HUES6 (cell line): ENCODE results near the gene TRAP1.

Source experiments
- H3K27ac ChIP-seq: 2 replicates; pipeline ENCODE4 v1.7.0; 2013; ENCODE audit warnings: low read depth, mild to moderate bottlenecking, low read length, inconsistent platforms
- H3K27me3 ChIP-seq: 2 replicates; pipeline ENCODE4 v1.6.1; 2013; ENCODE audit warnings: low read length; ENCODE audit not compliant: control insufficient read depth, insufficient read depth
- H3K36me3 ChIP-seq: 2 replicates; pipeline ENCODE4 v1.6.1; 2013; ENCODE audit warnings: low read length; ENCODE audit not compliant: control insufficient read depth, insufficient read depth
- H3K4me1 ChIP-seq: 2 replicates; pipeline ENCODE4 v1.6.1; 2013; ENCODE audit warnings: low read length; ENCODE audit not compliant: control insufficient read depth, insufficient read depth
- H3K4me3 ChIP-seq: 2 replicates; pipeline ENCODE4 v1.5.1; 2013; ENCODE audit warnings: low read depth, low read length
- H3K9ac ChIP-seq: one replicate; pipeline ENCODE4 v1.6.1; 2013; ENCODE audit warnings: mild to moderate bottlenecking, low read length
- H3K9me3 ChIP-seq: 2 replicates; pipeline ENCODE4 v1.6.1; 2013; ENCODE audit warnings: low read depth, low read length; ENCODE audit not compliant: control insufficient read depth, insufficient read depth

TRAP1 gene

GRCh38 chr16:3637371-3637923 lies 79.9 kb downstream of the TRAP1 start:
- peak overlapping the region; percentile 65 for H3K9ac ChIP-seq
- H3K27ac ChIP-seq: peak overlapping the region; percentile 48; the same call in 1 of the 2 replicates
- H3K4me3 ChIP-seq: no peak overlapping the region
- H3K27me3 ChIP-seq: no peaks in the 10 kb centered on the region
- H3K36me3 ChIP-seq: no peaks in the 10 kb centered on the region
- no peaks in the 10 kb centered on the region for H3K9me3 ChIP-seq
- H3K4me1 ChIP-seq: peaks cover 33% of the 10 kb centered on the region

GRCh38 chr16:3625911-3626732 lies 91.2 kb downstream of the TRAP1 start:
- Histone ChIP-seq H3K36me3 (no peaks in the 10 kb centered on the region), H3K9me3 (no peaks in the 10 kb centered on the region), H3K4me1 (no peaks in the 10 kb centered on the region; the same call in 1 of the 2 replicates), H3K27ac (no peak overlapping the region), H3K9ac (no peak overlapping the region), H3K4me3 (no peak overlapping the region), H3K27me3 (no peaks in the 10 kb centered on the region)

GRCh38 chr16:3625331-3625730 lies 92.0 kb downstream of the TRAP1 start:
- Histone ChIP-seq H3K27ac (no peak overlapping the region), H3K9me3 (no peaks in the 10 kb centered on the region), H3K36me3 (no peaks in the 10 kb centered on the region), H3K27me3 (no peaks in the 10 kb centered on the region), H3K4me3 (no peak overlapping the region), H3K9ac (no peak overlapping the region), H3K4me1 (no peaks in the 10 kb centered on the region; the same call in 1 of the 2 replicates)

GRCh38 chr16:3623642-3624041 lies 93.7 kb downstream of the TRAP1 start:
- Histone ChIP-seq H3K9ac (no peak overlapping the region), H3K4me1 (no peaks in the 10 kb centered on the region; the same call in 1 of the 2 replicates)

GRCh38 chr16:3618769-3619141 lies 98.6 kb downstream of the TRAP1 start:
- Histone ChIP-seq H3K27ac (no peak overlapping the region), H3K36me3 (peaks cover 9% of the 10 kb centered on the region), H3K27me3 (no peaks in the 10 kb centered on the region), H3K9ac (no peak overlapping the region), H3K4me3 (no peak overlapping the region), H3K9me3 (no peaks in the 10 kb centered on the region), H3K4me1 (no peaks in the 10 kb centered on the region)

More at GRCh38 chr16:3623642-3624041, 93.7 kb downstream of the TRAP1 start:
- no peak overlapping the region for H3K27ac ChIP-seq
- H3K9me3 ChIP-seq: no peaks in the 10 kb centered on the region
- H3K4me3 ChIP-seq: no peak overlapping the region
- H3K27me3 ChIP-seq: no peaks in the 10 kb centered on the region
- no peaks in the 10 kb centered on the region for H3K36me3 ChIP-seq

GRCh38 chr16:3612510-3613466 lies 104.5 kb downstream of the TRAP1 start:
- Histone ChIP-seq H3K27ac (no peak overlapping the region), H3K9ac (no peak overlapping the region)

GRCh38 chr16:3611146-3611975 lies 106.0 kb downstream of the TRAP1 start, which contains the start of gene SLX4:
Gene SLX4 (minus strand): TSS chr16:3611606. CDS start chr16:3608964, 2,642 bp downstream.
- Histone ChIP-seq H3K4me1 (peaks cover 9% of the 10 kb centered on the region; the same call in 1 of the 2 replicates), H3K9ac (peak within 1 kb of the TSS; percentile 87), H3K36me3 (peaks cover 21% of the 10 kb centered on the region), H3K9me3 (no peaks in the 10 kb centered on the region), H3K27me3 (no peaks in the 10 kb centered on the region), H3K4me3 (peak within 1 kb of the TSS; percentile 97), H3K27ac (peak within 1 kb of the TSS; percentile 78; the same call in 1 of the 2 replicates)

More at GRCh38 chr16:3612510-3613466, 104.5 kb downstream of the TRAP1 start:
- Histone ChIP-seq H3K36me3 (peaks cover 16% of the 10 kb centered on the region), H3K27me3 (no peaks in the 10 kb centered on the region), H3K4me1 (peaks cover 9% of the 10 kb centered on the region; the same call in 1 of the 2 replicates), H3K4me3 (peak overlapping the region; percentile 97), H3K9me3 (no peaks in the 10 kb centered on the region)

GRCh38 chr16:3610698-3611145 lies 106.6 kb downstream of the TRAP1 start:
- Histone ChIP-seq H3K27me3 (no peaks in the 10 kb centered on the region), H3K27ac (no peak overlapping the region)

GRCh38 chr16:3609895-3610697 lies 107.2 kb downstream of the TRAP1 start:
- Histone ChIP-seq H3K9ac (no peak overlapping the region), H3K27ac (no peak overlapping the region), H3K4me1 (peaks cover 9% of the 10 kb centered on the region; the same call in 1 of the 2 replicates)

More at GRCh38 chr16:3610698-3611145, 106.6 kb downstream of the TRAP1 start:
- Histone ChIP-seq H3K9me3 (no peaks in the 10 kb centered on the region), H3K4me1 (peaks cover 9% of the 10 kb centered on the region; the same call in 1 of the 2 replicates), H3K4me3 (peak overlapping the region; percentile 97), H3K9ac (peak overlapping the region; percentile 71), H3K36me3 (peaks cover 22% of the 10 kb centered on the region)

More at GRCh38 chr16:3609895-3610697, 107.2 kb downstream of the TRAP1 start:
- Histone ChIP-seq H3K9me3 (no peaks in the 10 kb centered on the region), H3K4me3 (peak overlapping the region; percentile 97), H3K36me3 (peaks cover 17% of the 10 kb centered on the region), H3K27me3 (no peaks in the 10 kb centered on the region)
